Measurements from ENCODE around the gene RALGAPA2.

DNA sequence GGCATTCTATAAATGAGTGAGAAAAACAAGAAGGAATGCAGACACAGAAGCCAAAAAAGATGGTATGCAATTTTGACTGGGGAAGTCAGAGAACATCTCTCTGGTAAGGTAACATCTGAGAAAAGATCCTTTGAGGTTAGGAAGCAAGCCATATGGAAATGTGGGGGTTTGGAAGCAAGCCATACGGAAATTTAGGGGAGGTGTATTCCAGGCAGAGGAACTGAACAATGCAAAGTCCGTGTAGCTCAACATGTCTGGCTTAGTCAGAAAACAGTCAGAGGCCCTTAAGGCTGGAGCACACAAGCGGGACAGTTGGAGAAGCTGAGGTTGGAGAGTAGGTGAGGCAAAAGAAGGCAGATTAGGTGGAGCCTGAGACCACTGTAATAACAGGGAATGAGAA lies 35.3 kb downstream of the RALGAPA2 start:
- no peak for TF ChIP-seq CTCF (conservative IDR thresholded peaks at IDR 0.05; ENCODE audit: low read depth, low read length)
- TF ChIP-seq EZH2 (IDR thresholded peaks at IDR 0.05; ENCODE audit: low read length, unreplicated experiment), result no peak
